Transverse colon (tissue), 4 donors: ENCODE measurements around the gene AGAP5. TPM values are rescaled to one million over a fixed set of nuclear protein-coding genes. Genes with fewer than 3 reads are reported as not detected.

Experiments
- DNase-seq: peaks from one replicate; pipeline ENCODE4 v3.0.0-alpha.2; 2019
- H3K27ac ChIP-seq, 4 donors: fragments of 200-600 bp; sonication (generic); 2 replicates each; pipeline ENCODE4 v1.5.1; 2016 to 2018; ENCODE audit warnings: inconsistent platforms in 4 of 4
- H3K27me3 ChIP-seq: fragments of 200-600 bp; sonication (generic); 2 replicates; pipeline ENCODE4 v1.5.1; 2017; ENCODE audit warnings: inconsistent platforms
- H3K36me3 ChIP-seq, 4 donors: fragments of 200-600 bp; sonication (generic); 2 replicates each; pipeline ENCODE4 v1.5.1; 2017 to 2019; ENCODE audit warnings: inconsistent platforms in 4 of 4
- H3K4me1 ChIP-seq, 4 donors: fragments of 200-600 bp; sonication (generic); 2 replicates each; pipeline ENCODE4 v1.5.1; 2017 to 2020; ENCODE audit warnings: inconsistent platforms in 4 of 4
- H3K4me3 ChIP-seq, 4 donors: fragments of 200-600 bp; sonication (generic); 1 replicate in 1 of 4; 2 replicates in 3 of 4; pipeline versions ENCODE4 v1.5.1 to v1.6.1; 2017 to 2019; ENCODE audit warnings: inconsistent platforms in 4 of 4
- H3K9me3 ChIP-seq, 2 donors: fragments of 200-600 bp; sonication (generic); 2 replicates each; pipeline ENCODE4 v1.5.1; 2017 to 2019; ENCODE audit warnings: inconsistent platforms in 2 of 2
- EP300 ChIP-seq: sonication (generic); formaldehyde crosslinking; IDR thresholded peaks from one replicate; pipeline ENCODE4 v1.6.1; 2017; ENCODE audit warnings: antibody characterized with exemption, low read depth
- POLR2A ChIP-seq: fragments of 450-650 bp; IDR thresholded peaks from one replicate; pipeline ENCODE4 v1.6.1; 2016; ENCODE audit warnings: antibody characterized with exemption, mild to moderate bottlenecking, moderate library complexity
- POLR2AphosphoS5 ChIP-seq, 3 donors: sonication (generic); formaldehyde crosslinking; IDR thresholded peaks; one replicate each; pipeline ENCODE4 v1.6.1; 2016; ENCODE audit warnings: antibody characterized with exemption in 3 of 3
- WGBS, 2 donors: methylation state at CpG; one replicate each; pipeline ENCODE4 v1.1.5; 2018; ENCODE audit warnings: low coverage in 1 of 2; 5-methylcytosine and 5-hydroxymethylcytosine counted together
- in situ Hi-C, 4 donors: fragments of 200-750 bp; cut with MboI; loops; one replicate each; pipeline versions ENCODE4 v1.15.0 to v1.15.1; 2017; ENCODE audit warnings: low sequenced_read_pairs in 3 of 4, low pct_ligation_motif_present in 1 of 4, low pct_unique_long_range_greater_than_20kb in 1 of 4
- intact Hi-C: fragments of 100-400 bp; cut with DNase I; formaldehyde crosslinking; loops from one replicate; pipeline ENCODE4 v1.15.1; 2023; ENCODE audit warnings: low total_unique reads
- total RNA-seq, 4 donors: library from RNA; depleted of rRNA; stranded (reverse); fragments of >200 nt; gene quantifications; one replicate each; pipeline ENCODE4 v1.1.0, GENCODE V29; 2016
- TF ChIP-seq, protein P1 (sequence below), 5 experiments: fragments of 200-600 bp in 3 of 5; fragments of 450-650 bp in 2 of 5; sonication (generic) in 3 of 5; IDR thresholded peaks; 1 replicate in 2 of 5; 2 replicates in 3 of 5; pipeline ENCODE4 v1.5.1; 2016 to 2017; ENCODE audit warnings: antibody characterized with exemption in 5 of 5, inconsistent platforms in 3 of 5, mild to moderate bottlenecking in 2 of 5, moderate library complexity in 1 of 5

AGAP5 gene
- total RNA-seq, 4 donors from 2014 or later: 8.0 to 12.7 (median 8.6) TPM; not detected in 1

- no peaks in the 10 kb centered on the region for H3K27me3 ChIP-seq
- 92 to 100% methylated on average over 1 to 11 of the region's 11 CpGs for WGBS, 2 donors
- no peaks in the 10 kb centered on the region for H3K36me3 ChIP-seq
- DNase-seq: no peak
- TF ChIP-seq EP300: no peak
- no peak for TF ChIP-seq POLR2AphosphoS5 (IDR thresholded peaks at IDR 0.05)
- TF ChIP-seq POLR2A: no peak
- TF ChIP-seq, protein P1, sequence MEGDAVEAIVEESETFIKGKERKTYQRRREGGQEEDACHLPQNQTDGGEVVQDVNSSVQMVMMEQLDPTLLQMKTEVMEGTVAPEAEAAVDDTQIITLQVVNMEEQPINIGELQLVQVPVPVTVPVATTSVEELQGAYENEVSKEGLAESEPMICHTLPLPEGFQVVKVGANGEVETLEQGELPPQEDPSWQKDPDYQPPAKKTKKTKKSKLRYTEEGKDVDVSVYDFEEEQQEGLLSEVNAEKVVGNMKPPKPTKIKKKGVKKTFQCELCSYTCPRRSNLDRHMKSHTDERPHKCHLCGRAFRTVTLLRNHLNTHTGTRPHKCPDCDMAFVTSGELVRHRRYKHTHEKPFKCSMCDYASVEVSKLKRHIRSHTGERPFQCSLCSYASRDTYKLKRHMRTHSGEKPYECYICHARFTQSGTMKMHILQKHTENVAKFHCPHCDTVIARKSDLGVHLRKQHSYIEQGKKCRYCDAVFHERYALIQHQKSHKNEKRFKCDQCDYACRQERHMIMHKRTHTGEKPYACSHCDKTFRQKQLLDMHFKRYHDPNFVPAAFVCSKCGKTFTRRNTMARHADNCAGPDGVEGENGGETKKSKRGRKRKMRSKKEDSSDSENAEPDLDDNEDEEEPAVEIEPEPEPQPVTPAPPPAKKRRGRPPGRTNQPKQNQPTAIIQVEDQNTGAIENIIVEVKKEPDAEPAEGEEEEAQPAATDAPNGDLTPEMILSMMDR (IDR thresholded peaks at IDR 0.05): no peak
- H3K27ac ChIP-seq: no peak overlapping the region
- intact Hi-C loops (no loop called here), in situ Hi-C loops (no loop called here)
- H3K9me3 ChIP-seq: no peaks in the 10 kb centered on the region
- H3K4me3 ChIP-seq: no peak overlapping the region
- peaks cover 0 to 13% (median 1%) of the 10 kb centered on the region in 4 donors for H3K4me1 ChIP-seq
Observed at GRCh38 chr10:73653195-73653594, 44.7 kb downstream of the AGAP5 start.

GRCh38 chr10:73650537-73651331, 47.2 kb downstream of the AGAP5 start:
- no peak for DNase-seq
- Histone ChIP-seq H3K36me3 (no peaks in the 10 kb centered on the region), H3K27me3 (no peaks in the 10 kb centered on the region), H3K4me1 (peaks cover 0 to 25% (median 13%) of the 10 kb centered on the region in 4 donors), H3K4me3 (no peak overlapping the region), H3K9me3 (no peaks in the 10 kb centered on the region), H3K27ac (no peak overlapping the region)
- WGBS, 2 donors: 56 to 78% methylated on average over 1 to 5 of the region's 5 CpGs
- TF ChIP-seq POLR2AphosphoS5 (IDR thresholded peaks at IDR 0.05): no peak
- TF ChIP-seq EP300: no peak
- TF ChIP-seq POLR2A: no peak
- TF ChIP-seq, protein P1 (IDR thresholded peaks at IDR 0.05): no peak
- in situ Hi-C loops: no loop called here
- intact Hi-C loops: no loop called here

- Histone ChIP-seq H3K36me3 (no peaks in the 10 kb centered on the region), H3K27ac (no peak overlapping the region), H3K4me3 (no peak overlapping the region), H3K27me3 (no peaks in the 10 kb centered on the region), H3K4me1 (peaks cover 0 to 18% (median 13%) of the 10 kb centered on the region in 4 donors), H3K9me3 (no peaks in the 10 kb centered on the region)
- no peak for DNase-seq
- TF ChIP-seq POLR2AphosphoS5 (IDR thresholded peaks at IDR 0.05): no peak
- TF ChIP-seq, protein P1 (IDR thresholded peaks at IDR 0.05): no peak
- in situ Hi-C loops: loop anchor here in 1 of 4 donors (25.0 kb wide), 1 partner anchor 388 kb away; the partner anchor contains the start of gene MRPS16
- WGBS, 2 donors: 80 to 96% methylated on average over 3 to 6 of the region's 6 CpGs
- intact Hi-C loops: no loop called here
Observed at GRCh38 chr10:73649876-73650536, 47.9 kb downstream of the AGAP5 start.

- no peaks in the 10 kb centered on the region for H3K27me3 ChIP-seq
- intact Hi-C loops (no loop called here), in situ Hi-C loops (loop anchor here in 1 of 4 donors (25.0 kb wide), 1 partner anchor 387 kb away; the partner anchor contains the start of gene MRPS16)
- H3K4me3 ChIP-seq: no peak overlapping the region
- no peak overlapping the region for H3K27ac ChIP-seq
- no peaks in the 10 kb centered on the region for H3K36me3 ChIP-seq
- 79 to 83% methylated on average over 1 to 4 of the region's 4 CpGs for WGBS, 2 donors
- peaks cover 0 to 21% (median 13%) of the 10 kb centered on the region in 4 donors for H3K4me1 ChIP-seq
- no peaks in the 10 kb centered on the region for H3K9me3 ChIP-seq
- DNase-seq: no peak
- TF ChIP-seq POLR2AphosphoS5 (IDR thresholded peaks at IDR 0.05) (no peak), EP300 (no peak), POLR2A (no peak)
- TF ChIP-seq, protein P1 (IDR thresholded peaks at IDR 0.05): no peak
Observed at GRCh38 chr10:73648975-73649829, 48.7 kb downstream of the AGAP5 start.
